Mesodermal cell (in vitro differentiated cells): ENCODE results near the gene ZFYVE28.
"Not testable (repeated sequence)": the region's sequence is repeated elsewhere in the genome, so short reads cannot be mapped to it uniquely, and the experiment has no call there.

ENCODE experiments used
- H3K27ac ChIP-seq: 2 replicates; pipeline ENCODE4 v1.7.0; 2013; ENCODE audit warnings: mild to moderate bottlenecking, low read depth, low read length, moderate library complexity; ENCODE audit not compliant: severe bottlenecking
- H3K36me3 ChIP-seq: 2 replicates; pipeline ENCODE4 v1.7.1; 2013; ENCODE audit warnings: mild to moderate bottlenecking, low read length, moderate library complexity; ENCODE audit not compliant: control insufficient read depth, insufficient read depth
- H3K4me1 ChIP-seq: one replicate; pipeline ENCODE4 v1.7.1; 2013; ENCODE audit warnings: mild to moderate bottlenecking, low read length; ENCODE audit not compliant: insufficient read depth, control insufficient read depth, poor library complexity, severe bottlenecking
- H3K4me3 ChIP-seq: 2 replicates; pipeline ENCODE4 v1.7.0; 2013; ENCODE audit warnings: low read length, control low read depth, mild to moderate bottlenecking; ENCODE audit not compliant: insufficient read depth, poor library complexity, severe bottlenecking; ENCODE audit errors: extremely low read depth
- H3K9me3 ChIP-seq: 2 replicates; pipeline ENCODE4 v1.7.1; 2013; ENCODE audit warnings: mild to moderate bottlenecking, low read length, moderate library complexity; ENCODE audit not compliant: control insufficient read depth
- WGBS, 2 experiments: methylation state at CpG; one replicate each; pipeline ENCODE4 v1.1.5; 2013; ENCODE audit warnings: missing lambda C conversion rate in 2 of 2; ENCODE audit not compliant: insufficient coverage in 2 of 2; 5-methylcytosine and 5-hydroxymethylcytosine counted together

ZFYVE28 gene

DNA sequence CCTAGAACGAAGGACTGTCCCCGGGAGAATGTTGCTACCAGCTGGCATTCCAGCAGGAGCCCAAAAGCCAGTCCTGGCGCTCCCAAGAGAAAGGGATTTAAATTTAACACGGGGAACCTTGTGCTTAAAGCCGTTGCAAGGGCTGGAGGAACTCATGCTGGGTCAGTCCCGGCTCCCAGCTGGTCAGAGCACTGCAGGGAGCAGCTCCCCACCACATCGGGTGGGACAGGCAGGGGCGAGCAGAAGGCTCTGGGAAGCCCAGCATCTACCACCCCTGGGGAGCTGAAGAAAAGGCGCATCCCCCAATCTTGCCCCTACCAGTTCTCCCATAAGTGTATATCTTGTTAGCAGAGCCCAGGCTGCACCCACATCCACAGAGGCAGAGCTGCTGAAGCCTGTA lies 16.0 kb upstream of the ZFYVE28 start:
- no peak overlapping the region for H3K27ac ChIP-seq
- H3K4me1 ChIP-seq, result peaks cover 5% of the 10 kb centered on the region
- no peak overlapping the region for H3K4me3 ChIP-seq
- no peaks in the 10 kb centered on the region for H3K36me3 ChIP-seq
- H3K9me3 ChIP-seq, result no peaks in the 10 kb centered on the region
- WGBS, 2 experiments, result 69 to 79% methylated on average over 6 to 8 of the region's 9 CpGs

DNA sequence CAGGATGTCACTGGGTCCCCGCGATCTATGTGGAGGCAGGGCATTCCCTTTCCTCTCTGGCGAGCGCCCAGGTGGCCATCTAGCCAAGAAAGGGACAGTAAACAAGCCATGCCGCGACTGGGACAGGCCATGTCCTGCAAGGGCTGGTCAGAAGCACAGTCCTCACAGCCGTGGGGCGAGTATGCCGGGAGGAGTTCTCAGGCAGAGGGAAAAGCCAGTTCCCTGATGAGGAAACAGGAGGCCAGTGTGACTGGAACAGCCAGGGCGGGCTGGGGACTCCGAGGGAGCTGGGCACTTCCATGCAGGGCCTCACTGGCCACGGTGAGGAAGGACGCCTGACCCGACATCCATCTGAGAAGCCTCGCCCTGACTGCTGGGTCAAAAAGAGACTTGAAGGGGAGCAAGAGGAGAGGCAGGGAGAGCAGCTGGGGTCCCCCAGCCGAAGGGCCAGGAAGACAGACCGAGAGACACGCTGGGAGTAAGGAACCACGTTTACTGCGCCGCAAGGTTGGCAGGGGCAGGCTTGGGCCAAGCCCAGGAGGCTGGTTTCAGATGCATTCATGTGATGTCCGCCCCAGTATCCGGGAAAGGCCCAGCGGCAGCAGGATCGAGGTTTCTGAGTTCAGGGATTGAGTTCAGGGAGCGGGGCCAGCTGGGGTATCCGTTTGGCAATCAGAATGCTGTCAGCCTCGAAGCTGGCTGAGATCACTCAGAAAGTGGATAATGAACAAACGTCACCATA lies 15.3 kb upstream of the ZFYVE28 start:
- 85 to 88% methylated on average over 28 of the region's 29 CpGs for WGBS, 2 experiments
- Histone ChIP-seq H3K4me3 (no peak overlapping the region), H3K27ac (no peak overlapping the region), H3K4me1 (peaks cover 5% of the 10 kb centered on the region), H3K36me3 (no peaks in the 10 kb centered on the region), H3K9me3 (no peaks in the 10 kb centered on the region)

DNA sequence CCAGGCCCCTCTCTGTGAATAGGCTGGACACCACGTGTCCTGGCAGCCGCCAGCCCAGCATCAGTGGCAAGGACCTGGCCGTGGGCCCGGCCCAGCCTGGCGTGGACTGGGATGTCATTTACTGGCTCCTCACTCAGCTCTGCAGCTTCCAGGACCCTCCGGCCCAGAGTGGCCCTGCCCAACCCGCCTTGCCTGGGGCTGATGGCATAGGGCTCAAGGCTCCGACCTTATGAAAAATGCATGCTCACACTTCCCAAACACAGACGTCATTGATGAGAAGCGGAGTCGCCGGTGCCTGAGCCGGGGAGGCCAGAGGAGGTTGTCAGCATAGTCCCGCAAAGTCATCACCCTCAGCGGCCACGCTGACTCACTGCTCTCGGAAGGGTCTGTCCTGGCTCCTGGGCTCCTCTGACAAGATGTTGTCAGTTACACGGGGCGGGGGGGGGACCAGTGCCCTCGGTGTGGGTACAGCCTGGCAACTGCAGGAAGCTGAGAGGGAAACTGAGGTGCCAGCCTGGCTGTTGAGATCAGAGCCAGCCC lies 14.6 kb upstream of the ZFYVE28 start:
- Histone ChIP-seq H3K36me3 (no peaks in the 10 kb centered on the region), H3K27ac (peak overlapping the region; percentile 10), H3K4me3 (no peak overlapping the region), H3K4me1 (peaks cover 5% of the 10 kb centered on the region), H3K9me3 (no peaks in the 10 kb centered on the region)
- WGBS, 2 experiments, result 68 to 80% methylated on average over 12 to 19 of the region's 20 CpGs

DNA sequence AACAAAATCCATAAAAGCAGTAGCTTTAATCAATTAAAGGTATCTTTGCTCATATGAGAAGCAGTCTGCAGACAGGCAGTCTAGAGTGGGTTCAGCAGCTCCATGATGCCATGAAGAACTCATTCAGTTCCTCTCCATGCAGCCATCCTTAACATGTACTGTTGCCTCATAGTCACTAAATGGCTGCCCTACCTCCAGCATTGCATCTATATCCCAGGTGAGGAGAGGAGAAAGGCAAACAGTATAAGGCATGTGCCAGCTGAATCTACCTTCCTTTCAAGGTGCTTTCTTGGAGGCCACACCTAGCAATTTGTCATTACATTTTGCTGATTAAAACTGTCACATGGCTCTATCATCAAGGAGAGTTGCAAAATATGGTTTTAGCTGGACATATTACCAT lies 13.6 kb upstream of the ZFYVE28 start:
- Histone ChIP-seq H3K9me3 (no peaks in the 10 kb centered on the region), H3K4me1 (peaks cover 5% of the 10 kb centered on the region), H3K4me3 (no peak overlapping the region), H3K36me3 (no peaks in the 10 kb centered on the region), H3K27ac (no peak overlapping the region)

DNA sequence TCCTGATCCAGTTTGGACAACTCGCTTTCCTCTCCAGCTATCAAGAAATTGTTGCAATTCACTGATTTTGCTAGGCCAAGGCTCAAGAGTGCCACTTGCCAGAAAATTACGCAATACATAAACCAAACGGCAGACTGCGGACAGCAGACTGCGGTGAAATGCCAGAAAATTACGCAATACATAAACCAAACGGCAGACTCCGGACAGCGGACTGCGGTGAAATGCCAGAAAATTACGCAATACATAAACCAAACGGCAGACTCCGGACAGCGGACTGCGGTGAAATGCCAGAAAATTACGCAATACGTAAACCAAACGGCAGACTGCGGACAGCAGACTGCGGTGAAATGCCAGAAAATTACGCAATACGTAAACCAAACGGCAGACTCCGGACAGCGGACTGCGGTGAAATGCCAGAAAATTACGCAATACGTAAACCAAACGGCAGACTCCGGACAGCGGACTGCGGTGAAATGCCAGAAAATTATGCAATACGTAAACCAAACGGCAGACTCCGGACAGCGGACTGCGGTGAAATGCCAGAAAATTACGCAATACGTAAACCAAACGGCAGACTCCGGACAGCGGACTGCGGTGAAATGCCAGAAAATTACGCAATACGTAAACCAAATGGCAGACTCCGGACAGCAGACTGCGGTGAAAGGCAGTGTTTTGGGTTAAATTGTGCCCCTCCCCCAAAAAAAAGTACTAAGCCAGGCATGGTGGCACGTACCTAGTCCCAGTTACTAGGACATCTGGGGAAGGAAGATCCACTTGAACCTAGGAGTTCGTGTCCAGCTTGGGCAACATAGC lies 11.7 kb upstream of the ZFYVE28 start:
- WGBS, 2 experiments, result 96% methylated on average over 8 to 16 of the region's 49 CpGs
- not testable (repeated sequence) for H3K4me1 ChIP-seq, H3K9me3 ChIP-seq, H3K36me3 ChIP-seq, H3K4me3 ChIP-seq, H3K27ac ChIP-seq

DNA sequence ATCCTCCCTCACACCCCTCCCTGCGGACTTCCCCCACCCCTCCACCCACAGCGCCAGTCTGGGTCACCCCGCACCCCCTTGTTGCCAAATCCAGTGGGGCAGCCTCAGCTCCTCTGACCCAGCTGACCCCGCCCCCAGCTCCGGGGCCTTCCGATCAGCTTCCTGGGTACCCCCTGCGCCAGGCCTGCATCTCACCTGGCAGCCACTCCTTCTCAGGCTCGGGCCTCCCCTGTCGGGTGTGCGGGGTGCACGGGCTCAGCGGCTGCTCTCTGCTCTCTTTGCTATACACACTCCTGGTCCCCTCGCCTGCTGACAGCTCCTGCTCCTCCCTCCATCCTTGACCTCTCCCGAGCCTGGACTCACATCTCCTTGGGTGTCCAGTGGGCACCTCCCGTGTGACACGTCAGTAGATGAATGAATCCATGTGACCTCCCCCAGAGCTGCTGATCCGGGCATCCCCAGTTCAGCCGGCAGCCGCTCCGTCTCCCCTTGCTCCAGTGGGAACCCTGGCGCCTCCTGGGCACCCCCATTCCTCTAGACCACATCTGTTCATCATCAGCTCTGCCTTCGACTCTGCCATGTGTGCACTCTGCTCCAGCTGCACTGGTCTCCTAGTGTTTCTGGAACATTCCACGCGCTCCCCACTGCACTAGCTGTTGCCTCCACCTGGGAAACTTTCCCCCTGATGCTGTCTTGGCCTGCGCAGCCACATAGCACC lies 10.2 kb upstream of the ZFYVE28 start:
- Histone ChIP-seq H3K4me3 (no peak overlapping the region), H3K9me3 (no peaks in the 10 kb centered on the region)
- WGBS, 2 experiments, result 87 to 93% methylated on average over 17 to 24 of the region's 25 CpGs

DNA sequence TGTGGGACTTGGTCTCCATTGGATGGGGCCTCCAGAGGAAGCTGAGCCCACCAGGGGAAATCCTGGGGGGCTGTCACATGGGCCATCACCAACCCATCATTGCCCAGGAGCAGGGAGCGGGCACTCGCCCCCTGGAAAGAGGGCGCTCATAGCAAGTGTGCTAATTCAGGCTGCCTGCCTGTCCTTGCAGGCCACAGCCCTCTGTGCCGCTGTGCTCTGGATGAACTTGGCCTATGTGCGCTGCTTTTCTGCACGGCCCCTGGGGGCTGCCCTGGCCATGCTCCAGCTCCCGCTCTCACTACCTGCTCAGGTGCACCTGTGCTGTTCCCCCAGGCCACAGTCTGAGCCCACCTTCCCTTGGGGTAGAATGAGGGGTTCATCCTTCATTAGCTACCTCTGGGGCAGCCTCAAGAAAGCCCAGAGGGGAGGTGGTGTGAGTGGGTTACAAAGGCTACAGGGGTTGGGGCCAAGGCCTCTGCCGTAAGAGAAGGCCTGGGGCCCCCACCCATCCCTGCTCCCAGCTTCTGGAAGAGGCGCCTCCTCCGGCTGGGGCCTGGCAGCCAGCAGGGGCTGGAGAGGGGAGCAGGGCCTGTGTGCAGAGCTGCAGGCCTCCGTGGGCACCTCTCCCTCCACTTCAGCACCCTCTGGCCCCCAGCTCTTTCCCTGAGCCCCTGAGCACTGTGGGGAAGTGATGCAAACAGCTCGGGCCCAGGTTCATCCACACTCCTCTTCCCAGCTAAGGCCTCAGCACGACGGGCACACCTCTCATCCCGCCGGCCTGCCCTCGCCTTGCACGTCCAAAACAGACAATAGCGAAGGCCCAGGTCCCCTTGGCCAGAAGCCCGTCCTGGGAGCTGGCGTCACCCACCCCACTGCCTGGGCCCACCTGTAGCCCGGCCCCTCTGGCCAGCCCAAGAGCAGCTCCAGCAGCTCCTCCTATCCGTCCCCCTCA lies 9.2 kb upstream of the ZFYVE28 start:
- Histone ChIP-seq H3K9me3 (no peaks in the 10 kb centered on the region), H3K27ac (no peak overlapping the region), H3K4me1 (no peaks in the 10 kb centered on the region), H3K36me3 (no peaks in the 10 kb centered on the region), H3K4me3 (no peak overlapping the region)
- WGBS, 2 experiments, result 89 to 90% methylated on average over 16 to 18 of the region's 23 CpGs

More for the DNA sequence above, 10.2 kb upstream of the ZFYVE28 start:
- Histone ChIP-seq H3K36me3 (no peaks in the 10 kb centered on the region), H3K4me1 (peaks cover 2% of the 10 kb centered on the region), H3K27ac (no peak overlapping the region)

DNA sequence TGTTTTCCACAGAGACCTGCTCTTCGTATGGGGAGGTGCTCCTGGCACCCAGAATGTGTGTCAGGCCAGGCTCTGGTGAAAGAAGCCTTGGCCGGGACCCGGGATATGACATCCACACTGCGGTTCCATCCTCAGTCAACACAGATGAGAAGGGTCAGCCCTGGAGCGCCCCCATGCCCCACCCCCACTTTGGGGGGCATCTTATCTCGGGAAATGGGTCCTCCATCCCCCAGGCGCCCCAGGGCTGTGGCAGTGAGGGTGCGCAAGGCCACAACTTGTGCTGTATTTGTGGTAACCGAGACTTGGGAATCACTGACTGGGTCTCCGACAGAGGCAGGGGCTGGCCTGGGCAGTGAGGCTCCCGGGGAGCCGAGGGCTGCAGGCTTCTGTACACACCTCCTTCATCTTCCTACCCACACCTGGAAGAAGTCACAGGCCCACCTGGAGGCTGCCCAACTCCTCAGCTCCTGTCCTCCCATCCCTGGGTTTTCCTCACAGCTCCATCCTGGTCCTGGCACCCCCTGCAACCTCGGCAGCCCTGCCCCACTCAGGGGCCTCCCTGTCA lies 8.3 kb upstream of the ZFYVE28 start:
- no peak overlapping the region for H3K4me3 ChIP-seq
- 88 to 92% methylated on average over 9 to 10 of the region's 13 CpGs for WGBS, 2 experiments
- H3K36me3 ChIP-seq, result no peaks in the 10 kb centered on the region
- H3K4me1 ChIP-seq, result no peaks in the 10 kb centered on the region
- no peak overlapping the region for H3K27ac ChIP-seq
- H3K9me3 ChIP-seq, result no peaks in the 10 kb centered on the region

DNA sequence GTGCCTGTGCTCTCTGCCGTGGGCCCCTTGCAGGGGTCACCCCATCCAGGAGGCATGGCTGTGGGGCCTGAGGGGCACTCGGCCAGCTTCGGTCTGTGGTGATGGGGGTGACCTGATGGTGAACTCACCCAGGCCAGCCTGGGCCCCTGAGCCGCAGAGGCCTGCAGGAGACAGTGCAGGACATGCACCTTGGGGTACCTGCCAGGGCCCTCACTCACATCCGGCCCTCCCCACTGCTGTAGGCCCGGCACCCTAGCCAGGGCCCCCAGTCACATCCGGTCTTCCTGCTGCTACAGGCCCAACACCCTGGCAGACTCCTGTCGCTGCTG lies 7.6 kb upstream of the ZFYVE28 start:
- no peak overlapping the region for H3K4me3 ChIP-seq
- no peaks in the 10 kb centered on the region for H3K4me1 ChIP-seq
- no peak overlapping the region for H3K27ac ChIP-seq
- 73 to 93% methylated on average over 6 to 8 of the region's 8 CpGs for WGBS, 2 experiments
- no peaks in the 10 kb centered on the region for H3K36me3 ChIP-seq
- no peaks in the 10 kb centered on the region for H3K9me3 ChIP-seq
